Measurements from ENCODE around the gene TWIST2. TPM values are rescaled to one million over a fixed set of nuclear protein-coding genes. Genes with fewer than 3 reads are reported as not detected.

TWIST2 gene
- polyA plus RNA-seq, 1 donor from 2014 or later, result not detected

- Histone ChIP-seq H4K20me1 (ENCODE audit: insufficient read depth) (no peaks in the 10 kb centered on the region), H3K4me2 (ENCODE audit: low read length) (no peak overlapping the region), H3K9me2 (ENCODE audit: insufficient read depth, low read length) (no peaks in the 10 kb centered on the region), H3K79me2 (replicated peaks; ENCODE audit: insufficient read depth, low read length) (no peaks in the 10 kb centered on the region), H3K36me3 (ENCODE audit: insufficient read depth, low read length) (no peaks in the 10 kb centered on the region), H3K9me3 (ENCODE audit: low read length) (no peaks in the 10 kb centered on the region), H3K4me3 (ENCODE audit: low read length) (no peak overlapping the region), H3K9ac (ENCODE audit: low read length) (no peak overlapping the region), H3K27ac (ENCODE audit: low read length) (no peak overlapping the region), H3F3A (ENCODE audit: insufficient read depth, low read length, poor library complexity, severe bottlenecking) (no peaks in the 10 kb centered on the region), H2AFZ (ENCODE audit: low read depth, low read length) (no peak overlapping the region), H3K27me3 (ENCODE audit: insufficient read depth, low read depth, low read length) (no peaks in the 10 kb centered on the region)
- TF ChIP-seq MXI1 (conservative IDR thresholded peaks at IDR 0.05; ENCODE audit: poor library complexity, severe bottlenecking) (no peak), TAF1 (IDR thresholded peaks at IDR 0.05; ENCODE audit: low read depth) (no peak), REST (IDR thresholded peaks at IDR 0.05; ENCODE audit: borderline replicate concordance) (no peak), RAD21 (conservative IDR thresholded peaks at IDR 0.05) (no peak), EP300 (conservative IDR thresholded peaks at IDR 0.05; ENCODE audit: poor library complexity, severe bottlenecking) (no peak), CTCF (IDR thresholded peaks at IDR 0.05; ENCODE audit: poor library complexity, severe bottlenecking) (no peak), EZH2 (IDR thresholded peaks at IDR 0.05; ENCODE audit: borderline replicate concordance, insufficient read depth, low read length, poor library complexity, severe bottlenecking) (no peak), SMC3 (conservative IDR thresholded peaks at IDR 0.05; ENCODE audit: poor library complexity) (no peak), POLR2AphosphoS5 (IDR thresholded peaks at IDR 0.05) (no peak)
Measured at GRCh38 chr2:238864207-238865014, 16.5 kb downstream of the TWIST2 start.

DNA sequence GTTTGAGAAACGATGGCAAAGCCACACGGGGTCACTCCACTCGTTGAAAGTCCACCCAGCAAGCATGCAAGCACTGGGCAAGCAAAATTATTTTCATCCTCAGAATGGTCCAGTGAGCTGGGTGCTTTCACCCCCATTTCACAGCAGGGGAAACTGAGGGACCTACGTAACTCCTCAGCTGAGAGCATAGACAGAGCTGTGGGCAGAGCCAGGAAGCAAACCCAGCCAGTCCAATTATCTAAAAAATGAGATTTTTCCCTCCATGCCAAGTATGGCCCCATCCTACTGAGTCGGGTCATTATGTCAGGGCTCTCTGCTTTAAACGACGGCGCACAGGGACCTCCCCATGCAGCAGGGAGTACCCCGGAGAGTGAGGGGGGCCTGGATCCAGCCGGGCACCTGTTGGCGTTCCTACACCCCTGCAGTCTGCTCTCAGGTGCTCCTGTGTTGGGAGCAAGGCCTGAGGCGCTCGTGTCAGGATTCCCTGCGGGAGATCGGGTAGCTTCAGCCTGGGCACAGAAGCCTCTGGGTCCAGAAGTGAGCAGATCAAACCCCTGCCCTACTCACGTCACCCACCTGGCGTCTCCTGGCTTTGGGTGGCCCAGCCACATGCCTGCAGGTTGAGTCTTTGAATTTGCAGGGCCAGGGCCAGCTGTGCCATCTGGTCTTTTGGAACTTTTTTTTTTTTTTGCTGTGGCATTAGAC lies 17.3 kb downstream of the TWIST2 start:
- no peaks in the 10 kb centered on the region for H3K9me3 ChIP-seq (ENCODE audit: low read length)
- H3K4me3 ChIP-seq (ENCODE audit: low read length), result no peak overlapping the region
- no peak overlapping the region for H3K9ac ChIP-seq (ENCODE audit: low read length)
- H3K4me2 ChIP-seq (ENCODE audit: low read length), result no peak overlapping the region
- no peaks in the 10 kb centered on the region for H3F3A ChIP-seq (ENCODE audit: insufficient read depth, low read length, poor library complexity, severe bottlenecking)
- no peak overlapping the region for H2AFZ ChIP-seq (ENCODE audit: low read depth, low read length)
- no peaks in the 10 kb centered on the region for H3K9me2 ChIP-seq (ENCODE audit: insufficient read depth, low read length)
- no peaks in the 10 kb centered on the region for H3K27me3 ChIP-seq (ENCODE audit: insufficient read depth, low read depth, low read length)
- TF ChIP-seq SMC3 (conservative IDR thresholded peaks at IDR 0.05; ENCODE audit: poor library complexity) (no peak), EP300 (conservative IDR thresholded peaks at IDR 0.05; ENCODE audit: poor library complexity, severe bottlenecking) (no peak), CTCF (IDR thresholded peaks at IDR 0.05; ENCODE audit: poor library complexity, severe bottlenecking) (no peak), EZH2 (IDR thresholded peaks at IDR 0.05; ENCODE audit: borderline replicate concordance, insufficient read depth, low read length, poor library complexity, severe bottlenecking) (no peak), POLR2AphosphoS5 (IDR thresholded peaks at IDR 0.05) (no peak), TAF1 (IDR thresholded peaks at IDR 0.05; ENCODE audit: low read depth) (no peak)
- no peaks in the 10 kb centered on the region for H3K79me2 ChIP-seq (replicated peaks; ENCODE audit: insufficient read depth, low read length)
- no peaks in the 10 kb centered on the region for H4K20me1 ChIP-seq (ENCODE audit: insufficient read depth)
- H3K36me3 ChIP-seq (ENCODE audit: insufficient read depth, low read length), result no peaks in the 10 kb centered on the region
- no peak overlapping the region for H3K27ac ChIP-seq (ENCODE audit: low read length)

All from neural cell (in vitro differentiated cells).